IPS DF 6.9 (cell line): ENCODE measurements around the gene DTNB.

Experiments
- DNase-seq: peaks from one replicate; pipeline ENCODE4 v3.0.0-alpha.2; 2013; ENCODE audit warnings: low read depth, low spot score
- H3K27ac ChIP-seq: one replicate; pipeline ENCODE4 v1.5.1; 2013; ENCODE audit warnings: low read length, control low read depth
- H3K27me3 ChIP-seq: 2 replicates; pipeline ENCODE4 v1.6.1; 2013; ENCODE audit warnings: mild to moderate bottlenecking, low read length; ENCODE audit not compliant: control insufficient read depth, insufficient read depth
- H3K36me3 ChIP-seq: 2 replicates; pipeline ENCODE4 v1.6.1; 2013; ENCODE audit warnings: low read length; ENCODE audit not compliant: control insufficient read depth, insufficient read depth
- H3K4me1 ChIP-seq: 2 replicates; pipeline ENCODE4 v1.6.1; 2013; ENCODE audit warnings: low read length; ENCODE audit not compliant: control insufficient read depth, insufficient read depth
- H3K4me3 ChIP-seq: 2 replicates; pipeline ENCODE4 v1.5.1; 2013; ENCODE audit warnings: mild to moderate bottlenecking, low read length
- H3K9me3 ChIP-seq: 2 replicates; pipeline ENCODE4 v1.6.1; 2013; ENCODE audit warnings: low read length, inconsistent platforms; ENCODE audit not compliant: control insufficient read depth, insufficient read depth
- WGBS: extraction: QIAGEN DNeasy Blood & Tissue Kit; methylation state at CpG from one replicate; pipeline ENCODE4 v1.1.7; 2013; ENCODE audit warnings: mixed read lengths, missing lambda C conversion rate; ENCODE audit not compliant: insufficient read length, insufficient coverage; 5-methylcytosine and 5-hydroxymethylcytosine counted together

The DTNB gene

DNA sequence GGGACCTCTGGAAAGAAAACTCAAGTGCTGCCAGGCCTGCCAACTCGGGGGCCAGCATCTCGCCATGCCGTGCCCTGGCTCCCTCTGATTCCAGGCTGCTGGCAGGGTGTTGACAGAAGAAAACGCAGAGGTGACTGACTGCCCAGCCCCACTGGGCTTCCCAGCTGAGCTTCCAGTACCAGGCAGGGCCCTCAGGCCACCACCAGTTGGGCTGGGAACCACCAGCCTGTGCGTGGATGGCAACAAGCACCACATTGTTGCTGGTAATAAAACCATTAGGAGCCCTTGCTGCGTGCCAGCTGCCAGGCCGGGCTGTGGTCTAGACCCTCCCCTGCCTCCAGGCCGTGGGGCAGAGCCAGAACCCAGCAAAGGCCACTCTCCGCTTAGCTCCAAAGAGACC lies 340.8 kb downstream of the DTNB start:
- no peaks in the 10 kb centered on the region for H3K9me3 ChIP-seq
- no peak for DNase-seq
- WGBS: no CpG with 5 or more reads among the region's 9 CpGs
- H3K4me1 ChIP-seq: peaks cover 12% of the 10 kb centered on the region
- no peaks in the 10 kb centered on the region for H3K27me3 ChIP-seq
- no peak overlapping the region for H3K4me3 ChIP-seq
- no peak overlapping the region for H3K27ac ChIP-seq
- H3K36me3 ChIP-seq: no peaks in the 10 kb centered on the region

DNA sequence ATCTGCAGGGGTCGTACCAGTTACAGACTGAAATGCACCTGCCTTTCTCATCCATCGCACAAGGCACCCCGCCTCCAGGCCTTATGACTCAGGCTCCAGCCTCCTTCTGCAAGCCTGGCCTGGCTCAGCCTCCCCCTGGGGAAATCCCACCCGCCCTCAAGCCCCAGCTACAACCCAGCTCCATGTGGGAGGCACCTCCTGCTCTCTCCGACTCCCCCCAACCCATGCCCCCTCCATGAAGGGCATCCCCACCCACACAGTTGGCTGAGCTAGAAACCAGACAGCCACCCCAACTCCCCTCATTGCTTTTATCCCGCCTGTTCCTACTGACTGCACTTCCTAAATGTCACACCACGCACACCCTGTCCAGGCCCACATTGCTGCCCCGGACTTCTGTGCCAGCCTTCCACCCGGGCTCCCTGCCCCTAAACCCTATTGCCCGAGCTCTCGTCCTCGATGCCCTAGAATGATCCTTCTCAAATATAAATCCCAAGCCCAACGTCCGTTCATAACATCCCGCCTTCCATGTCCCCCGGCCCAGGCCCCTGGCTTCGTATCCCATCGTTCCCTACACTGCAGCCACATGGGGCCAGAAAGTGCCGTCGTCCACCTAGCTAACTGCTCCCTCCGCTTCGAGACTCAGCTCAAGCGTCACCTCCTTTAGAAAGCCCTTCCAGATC lies 341.6 kb downstream of the DTNB start:
- H3K4me1 ChIP-seq: peaks cover 11% of the 10 kb centered on the region
- no peaks in the 10 kb centered on the region for H3K9me3 ChIP-seq
- no peak overlapping the region for H3K4me3 ChIP-seq
- no peak overlapping the region for H3K27ac ChIP-seq
- H3K36me3 ChIP-seq: no peaks in the 10 kb centered on the region
- WGBS: no CpG with 5 or more reads among the region's 23 CpGs
- no peak for DNase-seq
- no peaks in the 10 kb centered on the region for H3K27me3 ChIP-seq

DNA sequence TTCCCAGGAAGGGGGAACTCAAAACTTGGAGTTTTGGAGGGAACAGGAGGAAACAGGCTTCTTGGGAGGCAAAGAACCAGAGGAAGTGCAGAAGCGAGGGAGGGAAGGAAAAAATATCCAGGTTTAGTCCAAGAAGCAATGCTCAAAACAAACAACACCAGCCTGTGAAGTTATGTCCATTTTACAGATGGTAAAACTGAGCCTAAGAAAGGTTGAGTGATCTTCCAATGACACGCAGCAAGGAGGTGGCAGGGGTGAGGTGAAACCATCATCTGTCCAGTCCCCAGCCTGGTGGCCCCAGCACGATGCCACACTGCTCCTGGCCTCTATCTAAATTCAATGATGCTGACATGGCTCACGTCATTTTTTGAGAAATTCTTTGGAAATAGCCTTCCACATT lies 342.4 kb downstream of the DTNB start:
- no peak for DNase-seq
- WGBS: no CpG with 5 or more reads among the region's 4 CpGs
- no peaks in the 10 kb centered on the region for H3K27me3 ChIP-seq
- H3K4me3 ChIP-seq: no peak overlapping the region
- H3K4me1 ChIP-seq: peaks cover 4% of the 10 kb centered on the region
- H3K27ac ChIP-seq: no peak overlapping the region
- H3K9me3 ChIP-seq: no peaks in the 10 kb centered on the region
- H3K36me3 ChIP-seq: no peaks in the 10 kb centered on the region

DNA sequence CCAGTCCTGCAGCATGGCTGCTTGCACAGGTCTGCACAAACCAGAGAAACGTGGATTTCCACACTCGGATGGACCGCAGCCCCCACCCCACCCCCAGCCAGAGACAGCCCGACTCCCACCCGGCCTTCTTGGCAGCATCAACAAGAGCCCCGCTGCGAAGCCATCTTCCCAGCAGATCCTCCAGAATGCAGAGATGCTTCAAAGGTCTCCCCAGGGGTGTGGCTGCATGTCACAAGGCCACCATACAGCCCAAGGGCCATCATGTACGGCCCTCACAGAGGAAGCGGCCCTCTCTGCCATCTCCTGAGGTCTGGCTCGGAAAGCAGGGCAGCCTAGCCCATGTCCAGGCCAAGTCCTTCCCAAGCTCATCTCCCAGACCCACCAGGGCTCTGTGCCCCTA lies 343.1 kb downstream of the DTNB start:
- no peak overlapping the region for H3K4me3 ChIP-seq
- no peaks in the 10 kb centered on the region for H3K36me3 ChIP-seq
- peaks cover 3% of the 10 kb centered on the region; the same call in 1 of the 2 replicates for H3K4me1 ChIP-seq
- no CpG with 5 or more reads among the region's 10 CpGs for WGBS
- H3K9me3 ChIP-seq: no peaks in the 10 kb centered on the region
- no peak overlapping the region for H3K27ac ChIP-seq
- H3K27me3 ChIP-seq: no peaks in the 10 kb centered on the region
- DNase-seq: no peak

DNA sequence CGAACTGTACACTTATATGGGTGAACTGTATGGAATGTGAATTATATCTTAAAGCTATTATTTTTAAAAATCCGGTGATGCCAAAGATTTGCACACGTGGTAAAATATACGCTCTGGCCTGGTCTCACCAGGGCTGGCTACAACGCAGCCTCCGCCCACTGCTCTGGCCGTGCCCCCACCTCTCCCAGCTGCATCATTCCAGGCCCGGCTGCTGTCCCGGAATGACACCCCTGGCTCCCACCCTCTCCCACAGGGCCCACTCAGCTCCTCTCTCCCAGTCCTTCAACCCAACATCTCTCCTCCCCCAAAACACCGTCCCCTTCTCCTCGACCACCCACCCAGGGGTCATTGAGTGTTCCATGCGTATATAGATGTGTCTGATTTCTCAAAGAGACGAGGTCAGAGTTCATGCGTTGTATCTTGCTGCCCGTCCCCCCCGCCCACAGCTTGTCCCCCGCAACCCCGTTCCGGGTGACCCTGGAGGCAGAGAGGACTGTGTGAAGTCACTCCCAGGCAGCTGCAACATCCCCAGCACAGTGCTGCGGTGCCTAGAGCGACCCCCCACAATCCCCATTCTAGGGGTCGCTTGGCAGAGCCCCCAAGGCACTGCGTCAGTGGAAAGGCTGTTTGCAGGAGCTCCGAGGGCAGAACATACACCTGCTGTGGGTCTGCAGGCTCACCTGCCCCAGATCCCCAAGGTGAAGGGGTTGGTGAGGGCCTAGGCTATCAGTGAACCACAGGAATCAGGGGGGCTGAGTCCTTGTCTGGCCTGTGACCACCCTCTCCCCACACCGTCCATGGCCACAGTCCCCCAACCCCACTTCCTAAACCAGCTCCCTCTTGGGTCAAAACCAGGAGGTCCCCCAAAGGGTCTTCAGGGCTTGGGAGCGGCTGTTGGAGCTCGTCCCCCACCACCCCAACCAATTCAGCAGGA lies 345.0 kb downstream of the DTNB start:
- no peaks in the 10 kb centered on the region for H3K9me3 ChIP-seq
- H3K4me3 ChIP-seq: no peak overlapping the region
- H3K36me3 ChIP-seq: no peaks in the 10 kb centered on the region
- 100% methylated on average over 2 of the region's 27 CpGs for WGBS
- no peak overlapping the region for H3K27ac ChIP-seq
- no peaks in the 10 kb centered on the region for H3K27me3 ChIP-seq
- no peak for DNase-seq
- H3K4me1 ChIP-seq: no peaks in the 10 kb centered on the region
